ENCODE data around the gene NUP214.

GRCh38 chr9:131276094-131276888 is 150.9 kb downstream of the NUP214 start, which contains the start of gene FAM78A:
- no peak for TF ChIP-seq POLR2A (IDR thresholded peaks at IDR 0.05; ENCODE audit: low read depth, low read length)
- TF ChIP-seq POLR2AphosphoS5 (IDR thresholded peaks at IDR 0.05; ENCODE audit: low read depth, low read length) = no peak
